Nucleus accumbens (tissue), 56 donors: ENCODE measurements around the gene CHST11.
"Not testable (repeated sequence)": the region's sequence is repeated elsewhere in the genome, so short reads cannot be mapped to it uniquely, and the experiment has no call there.

Experiments used
- DNase-seq, 56 donors: peaks; one replicate each; lab custom pipeline; 2025; lab: John Stamatoyannopoulos, UW

Gene CHST11

DNA sequence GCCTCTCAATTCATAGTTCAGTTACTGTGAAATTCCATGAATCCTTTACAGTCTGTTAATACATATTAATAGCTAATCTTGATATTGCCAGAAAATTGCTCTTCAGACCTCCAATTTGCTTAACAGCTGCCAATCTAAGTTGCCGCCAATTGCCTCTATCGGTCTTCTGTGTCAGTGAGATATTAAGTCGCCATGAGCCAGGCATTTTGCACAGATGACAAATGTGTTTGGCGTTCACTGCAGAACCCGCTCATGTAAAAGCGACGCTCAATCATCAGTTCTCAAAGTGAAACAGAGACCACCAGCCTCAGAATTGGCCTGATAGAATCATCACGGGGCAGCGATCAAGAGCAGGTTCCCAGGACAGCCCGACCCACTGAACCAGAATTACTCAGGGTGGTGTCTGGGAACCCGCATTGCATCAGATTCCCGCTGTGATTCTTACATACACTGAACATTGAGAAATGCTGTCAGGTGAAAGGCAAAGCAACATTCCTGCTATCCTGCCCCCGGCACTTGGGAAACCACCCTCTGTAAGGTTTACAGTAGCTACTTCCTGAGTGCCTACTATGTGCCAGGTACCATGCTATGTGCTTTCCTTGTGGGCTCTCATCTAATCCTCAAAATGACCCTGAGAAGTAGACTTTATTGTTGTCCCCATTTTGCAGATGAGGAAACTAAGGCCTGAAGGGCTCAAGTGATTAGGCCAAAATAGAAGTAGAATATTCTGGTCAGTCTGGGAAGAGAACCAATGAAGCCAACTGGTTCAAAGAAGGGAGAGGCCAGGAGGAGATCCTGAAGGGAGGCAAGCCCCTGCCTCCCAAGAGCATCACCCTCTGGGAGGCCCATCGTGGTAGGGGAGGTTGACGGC is 285.0 kb downstream of the CHST11 start:
- no peak for DNase-seq

DNA sequence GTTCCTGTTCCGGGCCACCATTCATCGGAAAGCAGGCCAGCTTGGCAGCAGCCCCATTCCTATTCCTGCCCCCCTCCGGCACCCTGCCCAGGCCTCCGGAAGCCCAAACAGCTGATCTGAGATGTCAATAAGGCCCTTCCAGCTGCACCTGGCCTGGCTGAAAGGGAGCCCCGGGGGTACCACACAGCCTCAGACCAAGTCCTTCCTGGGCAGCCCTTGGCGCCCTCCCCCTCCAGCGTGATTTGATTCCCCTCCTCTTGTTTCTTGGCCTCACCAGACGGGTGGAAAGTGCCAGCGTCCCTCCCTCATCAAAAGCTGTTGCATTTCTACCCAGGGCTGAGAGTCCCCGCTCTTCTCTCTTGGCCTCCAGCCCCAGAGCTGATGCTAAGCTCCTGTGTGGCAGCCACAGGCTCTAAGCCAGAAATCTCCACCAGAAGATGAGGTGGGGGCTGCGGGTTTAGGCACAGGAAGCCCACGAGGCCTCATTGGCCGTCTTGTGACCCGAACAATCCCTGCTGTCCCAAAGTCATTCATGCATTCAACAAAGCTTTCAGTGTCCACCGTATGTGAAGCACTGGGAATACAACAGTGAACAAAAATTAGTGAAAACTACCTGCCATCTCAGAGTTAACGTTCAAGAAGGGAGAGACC is 285.9 kb downstream of the CHST11 start:
- peak in 54 of 56 donors; percentile 10 to 91 (median 67) for DNase-seq

DNA sequence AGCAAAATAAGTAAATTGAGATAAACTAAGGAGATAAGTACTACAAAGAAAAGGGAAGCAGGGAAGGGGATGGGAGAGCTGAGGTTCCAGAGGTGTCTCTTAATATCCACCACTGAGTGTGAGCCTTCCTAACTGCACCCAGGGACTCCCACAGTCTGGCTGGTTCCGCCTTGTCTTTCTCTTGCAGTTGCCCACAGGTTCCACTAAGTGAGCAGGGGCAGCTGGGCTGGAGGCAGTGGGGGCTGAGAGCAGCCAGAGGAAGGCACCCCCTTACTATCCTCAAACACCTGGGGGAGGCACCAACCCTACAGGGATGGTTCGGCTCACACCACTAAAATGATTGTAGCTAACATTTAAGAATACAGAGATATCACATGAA is 286.4 kb downstream of the CHST11 start:
- DNase-seq: no peak

DNA sequence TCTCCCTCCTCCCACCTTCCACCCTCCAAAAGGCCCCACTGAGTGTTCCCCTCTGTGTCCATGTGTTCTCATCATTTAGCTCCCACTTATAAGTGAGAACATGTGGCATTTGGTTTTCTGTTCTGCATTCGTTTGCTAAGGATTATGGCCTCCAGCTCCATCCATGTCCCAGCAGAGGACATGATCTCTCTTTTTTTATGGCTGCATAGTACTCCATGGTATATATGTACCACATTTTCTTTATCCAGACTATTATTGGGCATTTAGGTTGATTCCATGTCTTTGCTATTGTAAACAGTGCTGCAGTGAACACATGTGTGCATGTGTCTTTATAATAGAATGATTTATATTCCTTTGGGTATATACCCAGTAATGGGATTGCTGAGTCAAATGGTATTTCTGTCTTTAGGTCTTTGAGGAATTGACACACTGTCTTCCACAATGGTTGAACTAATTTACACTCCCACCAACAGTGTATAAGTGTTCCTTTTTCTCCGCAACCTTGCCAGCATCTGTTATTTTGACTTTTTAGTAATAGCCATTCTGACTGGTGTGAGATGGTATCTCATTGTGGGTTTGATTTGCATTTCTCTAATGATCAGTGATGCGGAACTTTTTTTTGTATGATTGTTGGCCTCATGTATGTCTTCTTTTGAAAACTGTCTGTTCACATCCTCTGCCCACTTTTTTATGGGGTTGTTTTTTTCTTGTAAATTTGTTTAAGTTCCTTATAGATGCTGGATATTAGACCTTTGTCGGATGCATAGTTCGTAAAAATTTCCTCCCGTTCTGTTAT is 287.2 kb downstream of the CHST11 start:
- DNase-seq: not testable (repeated sequence)

DNA sequence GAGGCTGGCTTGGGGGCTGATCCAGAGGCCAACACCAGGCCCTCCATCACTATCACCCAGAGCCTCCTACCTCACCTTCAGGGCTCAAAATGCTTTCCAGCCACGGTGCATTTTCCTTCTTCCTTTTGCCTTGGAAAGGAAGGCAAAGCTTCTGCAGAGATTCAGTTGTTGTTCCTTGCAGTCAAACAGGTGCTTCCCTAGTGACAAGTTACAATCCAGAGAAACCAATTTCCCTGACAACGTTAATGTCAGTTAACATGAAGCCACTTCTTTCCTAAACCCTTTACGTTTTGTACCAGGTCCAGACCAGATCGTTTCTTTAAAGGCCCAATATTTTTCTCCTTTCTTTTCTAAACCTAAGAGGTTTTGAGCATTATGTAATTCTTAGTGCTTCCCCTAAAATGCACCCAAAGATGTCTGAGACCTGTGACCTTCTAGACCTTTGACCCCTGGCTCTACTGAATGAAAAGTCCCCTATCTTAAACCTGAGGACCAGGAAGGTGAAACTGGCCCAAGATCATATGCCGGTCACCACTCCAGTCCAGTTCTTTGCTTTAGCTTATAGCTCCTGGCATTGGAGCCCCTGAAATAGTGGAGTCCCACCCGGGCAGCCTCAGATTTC is 289.8 kb downstream of the CHST11 start:
- DNase-seq: no peak

- DNase-seq: no peak
Observed at GRCh38 chr12:104747330-104747729, 290.6 kb downstream of the CHST11 start.

- DNase-seq: peak in 2 of 56 donors; percentile 10 to 37
Observed at GRCh38 chr12:104747955-104748354, 291.2 kb downstream of the CHST11 start.

GRCh38 chr12:104748356-104748755 is 291.6 kb downstream of the CHST11 start:
- no peak for DNase-seq

DNA sequence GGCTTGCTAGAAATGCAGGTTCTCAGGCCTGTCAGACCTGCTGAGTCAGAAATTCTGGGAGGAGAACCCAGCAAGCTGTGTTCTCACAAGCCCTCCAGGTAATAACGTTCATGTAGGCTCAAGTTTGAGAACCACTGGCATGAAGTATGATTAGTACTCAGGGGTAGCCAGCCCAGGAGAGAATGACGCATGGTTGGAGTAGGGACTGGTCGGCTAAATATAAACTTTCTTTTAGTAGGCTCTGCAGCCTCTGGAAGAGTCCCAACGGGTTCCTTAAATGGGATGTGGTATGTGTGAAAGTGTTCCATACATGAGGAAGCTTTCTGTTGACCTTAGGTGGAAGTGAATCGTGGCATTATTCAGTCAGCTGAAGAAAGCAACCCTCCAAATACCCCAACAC is 292.0 kb downstream of the CHST11 start:
- no peak for DNase-seq

- no peak for DNase-seq
Observed at GRCh38 chr12:104749545-104749944, 292.8 kb downstream of the CHST11 start.

DNA sequence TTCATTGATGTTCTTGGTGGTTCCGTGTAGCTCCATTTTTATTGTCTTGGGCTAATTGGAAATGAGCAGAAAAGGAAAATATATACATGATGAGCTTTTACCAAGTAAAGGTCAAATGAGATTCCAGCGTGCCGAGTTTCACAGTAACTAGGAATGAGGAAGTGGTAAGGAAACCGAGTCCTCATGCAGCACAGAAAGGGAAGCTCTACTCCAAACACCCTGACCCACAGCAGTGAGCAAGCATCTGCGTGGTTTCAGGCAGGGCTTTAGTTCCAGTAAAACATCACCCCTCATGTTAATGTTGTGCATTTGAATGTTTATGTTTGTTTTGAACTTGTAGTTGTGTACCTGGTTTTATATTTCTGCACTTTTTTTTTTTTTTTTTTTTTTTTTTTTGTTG is 293.3 kb downstream of the CHST11 start:
- peak in 3 of 56 donors; percentile 13 to 24 (median 17) for DNase-seq

GRCh38 chr12:104751120-104751519 is 294.4 kb downstream of the CHST11 start:
- no peak for DNase-seq

- DNase-seq: no peak
Observed at GRCh38 chr12:104751594-104751993, 294.8 kb downstream of the CHST11 start.

GRCh38 chr12:104752016-104752415 is 295.3 kb downstream of the CHST11 start:
- no peak for DNase-seq

GRCh38 chr12:104752881-104753280 is 296.1 kb downstream of the CHST11 start:
- DNase-seq: no peak

DNA sequence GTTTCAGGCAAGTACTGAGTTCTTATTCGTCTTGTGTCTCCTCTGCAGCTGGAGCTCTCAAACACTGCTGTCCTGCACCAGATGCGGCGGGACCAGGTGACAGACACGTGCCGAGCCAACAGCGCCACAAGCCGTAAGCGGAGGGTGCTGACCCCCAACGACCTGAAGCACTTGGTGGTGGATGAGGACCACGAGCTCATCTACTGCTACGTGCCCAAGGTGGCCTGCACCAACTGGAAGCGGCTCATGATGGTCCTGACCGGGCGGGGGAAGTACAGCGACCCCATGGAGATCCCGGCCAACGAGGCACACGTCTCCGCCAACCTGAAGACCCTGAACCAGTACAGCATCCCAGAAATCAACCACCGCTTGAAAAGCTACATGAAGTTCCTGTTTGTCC is 300.2 kb downstream of the CHST11 start:
- no peak for DNase-seq

DNA sequence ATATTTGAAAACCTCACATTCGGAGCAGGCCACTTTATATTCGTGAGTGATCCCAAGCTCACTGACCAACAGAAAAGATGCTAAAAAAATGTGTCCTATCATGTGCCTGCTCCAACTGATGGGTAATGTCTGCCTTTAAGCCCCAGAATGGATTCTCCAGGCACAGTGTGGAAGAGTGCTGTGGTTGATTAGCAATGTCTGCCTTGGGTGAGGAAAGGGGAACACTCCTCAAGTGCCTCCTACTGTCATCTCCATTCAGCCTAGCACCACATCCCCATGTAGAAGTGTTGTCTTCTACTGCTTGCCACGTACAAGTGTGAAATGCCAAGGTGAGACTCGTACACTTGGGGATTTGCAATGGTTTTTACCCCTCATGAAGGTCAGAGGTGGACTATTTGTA is 302.0 kb downstream of the CHST11 start:
- no peak for DNase-seq

DNA sequence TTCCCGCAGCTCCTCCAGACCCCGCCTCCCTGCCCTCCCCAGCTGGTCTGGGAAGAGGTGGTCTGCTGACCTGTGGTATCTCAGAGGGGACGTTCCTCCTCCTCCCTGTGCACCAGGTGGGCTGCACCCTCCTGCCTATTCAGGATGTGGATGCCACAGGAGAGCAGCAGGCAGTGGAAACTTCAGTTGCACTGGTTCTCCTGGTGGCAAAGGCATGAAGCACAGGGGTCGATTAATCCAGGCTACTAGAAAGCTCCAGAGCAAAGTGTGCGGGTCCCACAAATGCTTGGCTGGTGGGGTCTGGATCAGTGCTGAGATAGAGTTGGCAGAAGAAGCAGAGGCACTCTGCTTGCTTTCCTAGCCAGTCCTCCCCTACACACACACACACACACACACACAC is 304.3 kb downstream of the CHST11 start:
- no peak for DNase-seq

GRCh38 chr12:104761611-104762010 is 304.9 kb downstream of the CHST11 start:
- DNase-seq: no peak

- no peak for DNase-seq
Observed at GRCh38 chr12:104763168-104763805, 306.5 kb downstream of the CHST11 start.
